Neural progenitor cell (in vitro differentiated cells): Measurements from ENCODE around the gene PGRMC2. TPM values are rescaled to one million over a fixed set of nuclear protein-coding genes. Genes with fewer than 3 reads are reported as not detected.

Experiments used
- DNase-seq: peaks from one replicate; pipeline ENCODE4 v3.0.0-alpha.2; 2016; ENCODE audit warnings: low spot score
- H2AFZ ChIP-seq: fragments of 200-600 bp; sonication (generic); replicated peaks from 2 replicates; pipeline ENCODE4 v1.6.1; 2016; ENCODE audit warnings: antibody characterized with exemption
- H3F3A ChIP-seq: fragments of 200-600 bp; sonication (generic); 2 replicates; pipeline ENCODE4 v1.6.1; 2016; ENCODE audit warnings: antibody characterized with exemption, low read depth
- H3K27ac ChIP-seq: fragments of 200-600 bp; sonication (generic); 2 replicates; pipeline ENCODE4 v1.5.1; 2016; ENCODE audit warnings: mild to moderate bottlenecking
- H3K27me3 ChIP-seq: fragments of 200-600 bp; sonication (generic); 2 replicates; pipeline ENCODE4 v1.6.1; 2016; ENCODE audit warnings: mild to moderate bottlenecking, moderate library complexity
- H3K36me3 ChIP-seq: fragments of 200-600 bp; sonication (generic); 2 replicates; pipeline ENCODE4 v1.5.1; 2016
- H3K4me1 ChIP-seq: fragments of 200-600 bp; sonication (generic); 2 replicates; pipeline ENCODE4 v1.6.1; 2016; ENCODE audit warnings: mixed run types
- H3K4me2 ChIP-seq: fragments of 200-600 bp; sonication (generic); 2 replicates; pipeline ENCODE4 v1.6.1; 2016
- H3K4me3 ChIP-seq: fragments of 200-600 bp; sonication (generic); 2 replicates; pipeline ENCODE4 v1.5.1; 2016
- H3K79me2 ChIP-seq: fragments of 200-600 bp; sonication (generic); 2 replicates; pipeline ENCODE4 v1.6.1; 2016; ENCODE audit warnings: low read depth
- H3K9ac ChIP-seq: fragments of 200-600 bp; sonication (generic); 2 replicates; pipeline ENCODE4 v1.6.1; 2016
- H3K9me3 ChIP-seq: fragments of 200-600 bp; sonication (generic); 2 replicates; pipeline ENCODE4 v1.5.1; 2016; ENCODE audit warnings: low read depth
- H4K20me1 ChIP-seq: fragments of 200-600 bp; sonication (generic); 2 replicates; pipeline ENCODE4 v1.6.1; 2016; ENCODE audit warnings: low read depth
- H3K27ac Mint-ChIP-seq: 3 replicates; pipeline ENCODE4 v1.8.0; 2021; ENCODE audit warnings: mixed read lengths
- H3K27me3 Mint-ChIP-seq: 2 replicates; pipeline ENCODE4 v1.8.0; 2022; ENCODE audit warnings: low read depth, mild to moderate bottlenecking, inconsistent platforms, moderate library complexity, mixed read lengths; ENCODE audit not compliant: insufficient read depth
- H3K36me3 Mint-ChIP-seq: 3 replicates; pipeline ENCODE4 v1.8.0; 2021; ENCODE audit warnings: mixed read lengths
- H3K4me1 Mint-ChIP-seq: 3 replicates; pipeline ENCODE4 v1.8.0; 2021; ENCODE audit warnings: mixed read lengths
- H3K4me3 Mint-ChIP-seq: 3 replicates; pipeline ENCODE4 v1.8.0; 2021; ENCODE audit warnings: mild to moderate bottlenecking, moderate library complexity, mixed read lengths
- H3K9me3 Mint-ChIP-seq: 3 replicates; pipeline ENCODE4 v1.8.0; 2020; ENCODE audit warnings: mixed read lengths
- CTCF ChIP-seq: fragments of 200-600 bp; sonication (generic); IDR thresholded peaks from 2 replicates; pipeline ENCODE4 v1.5.1; 2017; ENCODE audit warnings: antibody characterized with exemption, mild to moderate bottlenecking
- EZH2 ChIP-seq: fragments of 200-600 bp; sonication (generic); IDR thresholded peaks from 2 replicates; pipeline ENCODE4 v1.6.1; 2017; ENCODE audit warnings: antibody characterized with exemption, mild to moderate bottlenecking, moderate library complexity
- EZH2phosphoT487 ChIP-seq: fragments of 200-600 bp; sonication (generic); IDR thresholded peaks from 2 replicates; pipeline ENCODE4 v1.6.1; 2017; ENCODE audit warnings: antibody characterized with exemption
- total RNA-seq: library from RNA; depleted of rRNA; stranded (reverse); fragments of >200 nt; gene quantifications from 2 replicates; pipeline ENCODE4 v1.2.3, GENCODE V29; 2015; ENCODE audit warnings: low replicate concordance

PGRMC2 gene
- total RNA-seq, 1 donor from 2014 or later = 58.8 TPM

GRCh38 chr4:128301979-128302378 is 14.4 kb upstream of the PGRMC2 start:
- Mint-ChIP-seq H3K9me3 (no peaks in the 10 kb centered on the region), H3K4me3 (no peak overlapping the region), H3K27me3 (no peaks in the 10 kb centered on the region), H3K4me1 (peaks cover 9% of the 10 kb centered on the region), H3K36me3 (no peaks in the 10 kb centered on the region), H3K27ac (no peak overlapping the region)
- Histone ChIP-seq H2AFZ (no peak overlapping the region), H3K9ac (no peak overlapping the region), H3K27ac (no peak overlapping the region), H3F3A (no peaks in the 10 kb centered on the region), H3K4me1 (no peaks in the 10 kb centered on the region), H3K27me3 (no peaks in the 10 kb centered on the region), H3K4me3 (no peak overlapping the region), H3K36me3 (no peaks in the 10 kb centered on the region), H3K79me2 (no peaks in the 10 kb centered on the region), H3K4me2 (no peak overlapping the region), H4K20me1 (no peaks in the 10 kb centered on the region), H3K9me3 (no peaks in the 10 kb centered on the region)
- no peak for TF ChIP-seq EZH2phosphoT487
- TF ChIP-seq CTCF = no peak
- TF ChIP-seq EZH2 = no peak
- no peak for DNase-seq

DNA sequence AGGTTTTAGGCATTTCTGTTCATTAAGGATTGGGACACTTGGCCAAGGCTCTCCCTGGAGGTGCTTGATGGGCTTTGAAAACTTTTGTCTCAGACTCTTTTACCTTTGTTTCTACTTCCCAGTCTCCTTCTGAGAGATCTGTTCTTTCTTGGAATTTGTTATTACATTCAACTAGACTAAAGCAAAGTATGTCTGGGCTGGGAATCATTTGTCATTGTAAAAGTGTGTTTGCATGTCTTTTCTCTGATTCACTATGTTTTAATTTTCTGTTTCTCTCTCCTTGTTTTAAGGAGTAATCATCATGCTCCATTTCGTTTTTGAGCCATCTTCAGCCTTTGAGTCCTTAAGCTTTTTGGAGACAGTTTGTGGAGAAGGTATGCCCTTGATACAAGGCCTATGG is 12.2 kb upstream of the PGRMC2 start:
- Mint-ChIP-seq H3K4me1 (peaks cover 4% of the 10 kb centered on the region), H3K9me3 (no peaks in the 10 kb centered on the region), H3K27me3 (no peaks in the 10 kb centered on the region), H3K36me3 (no peaks in the 10 kb centered on the region), H3K4me3 (no peak overlapping the region), H3K27ac (no peak overlapping the region)
- DNase-seq = no peak
- Histone ChIP-seq H3K36me3 (no peaks in the 10 kb centered on the region), H3K27ac (no peak overlapping the region), H3K27me3 (no peaks in the 10 kb centered on the region), H2AFZ (no peak overlapping the region), H3K9ac (no peak overlapping the region), H3K4me1 (no peaks in the 10 kb centered on the region), H3K79me2 (no peaks in the 10 kb centered on the region), H3F3A (no peaks in the 10 kb centered on the region), H3K9me3 (no peaks in the 10 kb centered on the region), H3K4me3 (no peak overlapping the region), H3K4me2 (no peak overlapping the region), H4K20me1 (no peaks in the 10 kb centered on the region)
- TF ChIP-seq EZH2phosphoT487 = no peak
- TF ChIP-seq EZH2 = no peak
- no peak for TF ChIP-seq CTCF

DNA sequence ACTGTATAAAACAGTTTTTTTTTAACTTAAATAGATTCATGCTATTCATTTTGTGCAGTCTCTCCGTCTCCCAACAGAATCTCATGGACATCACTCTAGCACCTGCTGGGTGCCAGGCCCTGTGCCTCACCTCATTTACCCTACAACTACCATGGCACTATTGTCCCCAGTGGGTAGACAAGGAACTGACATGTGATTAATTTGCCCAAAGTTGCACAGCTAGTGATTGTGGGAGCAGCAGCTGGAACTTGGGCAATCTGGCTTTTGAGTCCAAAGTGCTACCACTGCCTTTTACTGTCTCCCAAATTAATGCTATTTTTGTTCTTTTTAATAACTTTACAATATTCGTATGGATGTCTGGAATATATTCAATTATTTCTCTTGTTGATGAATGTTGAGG is 11.2 kb upstream of the PGRMC2 start:
- Histone ChIP-seq H3K4me2 (no peak overlapping the region), H3K9ac (no peak overlapping the region), H3K4me1 (no peaks in the 10 kb centered on the region), H4K20me1 (no peaks in the 10 kb centered on the region), H3F3A (no peaks in the 10 kb centered on the region), H3K9me3 (no peaks in the 10 kb centered on the region), H2AFZ (no peak overlapping the region), H3K27me3 (no peaks in the 10 kb centered on the region), H3K4me3 (no peak overlapping the region), H3K27ac (no peak overlapping the region), H3K79me2 (no peaks in the 10 kb centered on the region), H3K36me3 (no peaks in the 10 kb centered on the region)
- Mint-ChIP-seq H3K4me1 (peaks cover 4% of the 10 kb centered on the region), H3K27ac (no peak overlapping the region), H3K4me3 (no peak overlapping the region), H3K27me3 (no peaks in the 10 kb centered on the region), H3K9me3 (no peaks in the 10 kb centered on the region), H3K36me3 (no peaks in the 10 kb centered on the region)
- TF ChIP-seq EZH2 = no peak
- no peak for TF ChIP-seq EZH2phosphoT487
- no peak for TF ChIP-seq CTCF
- no peak for DNase-seq
